HCT116 (cell line): ENCODE results near the gene CBX8. TPM values are rescaled to one million over a fixed set of nuclear protein-coding genes. Genes with fewer than 3 reads are reported as not detected.

Source experiments
- ATAC-seq: fragments of 200-7000 bp; cut with Tn5 transposase; 2 replicates; pipeline ENCODE4 v1.9.1; 2020; ENCODE audit warnings: mild to moderate bottlenecking, moderate library complexity
- BruUV-seq: library from RNA; stranded (reverse); fragments of 400-500 nt; replicated peaks from 2 replicates; lab custom pipeline; 2021; lab: Mats Ljungman, UMichigan
- CTCF ChIA-PET: fragments of 300-600 bp; sonication (Branson Sonifier 250); formaldehyde crosslinking; loops from one replicate; lab custom pipeline; 2021; ENCODE audit warnings: antibody characterized with exemption; lab: Charles Lee
- POLR2A ChIA-PET: fragments of 300-600, 350-600 bp; sonication (Branson Sonifier 250); formaldehyde crosslinking; loops from one replicate; lab custom pipeline; 2021; ENCODE audit warnings: antibody characterized with exemption; lab: Charles Lee
- RAD21 ChIA-PET, 2 experiments: fragments of 300-600 bp; sonication (Branson Sonifier 250); formaldehyde crosslinking; loops; one replicate each; lab custom pipeline; 2023; ENCODE audit warnings: low total read pairs in 2 of 2; ENCODE audit not compliant: uncharacterized antibody in 2 of 2, unreplicated experiment in 2 of 2, low non-redundant PET in 1 of 2; lab: Charles Lee
- DNase-seq: peaks from one replicate; pipeline ENCODE4 v3.0.0-alpha.2; 2010; ENCODE audit warnings: low read depth, low spot score
- H2AFZ ChIP-seq: fragments of 200-600 bp; shearing (Covaris generic), sonication (generic); 2 replicates; pipeline ENCODE4 v1.6.1; 2017; ENCODE audit warnings: low read depth, mixed run types, mixed read lengths, antibody characterized with exemption, low read length; ENCODE audit not compliant: poor library complexity, severe bottlenecking
- H3K27ac ChIP-seq: 2 replicates; pipeline ENCODE4 v1.5.1; 2012; ENCODE audit warnings: low read depth, low read length
- H3K27me3 ChIP-seq: fragments of 200-600 bp; sonication (generic); 2 replicates; pipeline ENCODE4 v1.6.1; 2016; ENCODE audit warnings: mixed run types, low read length, mixed read lengths; ENCODE audit not compliant: insufficient read depth
- H3K36me3 ChIP-seq, 2 experiments: fragments of 200-500 bp in 1 of 2; fragments of 200-600 bp in 1 of 2; sonication (Bioruptor generic) in 1 of 2; sonication (generic) in 1 of 2; 2 replicates each; pipeline versions ENCODE4 v1.5.1 to v1.6.1; 2014 to 2016; ENCODE audit warnings: low read length in 2 of 2, inconsistent platforms in 1 of 2, mixed read lengths in 1 of 2, mixed run types in 1 of 2; ENCODE audit not compliant: insufficient read depth in 2 of 2, control insufficient read depth in 1 of 2
- H3K4me1 ChIP-seq, 2 experiments: fragments of 200-600 bp in 1 of 2; sonication (generic) in 1 of 2; 2 replicates each; pipeline versions ENCODE4 v1.5.1 to v1.6.1; 2012 to 2017; ENCODE audit warnings: low read length in 2 of 2, inconsistent platforms in 1 of 2, mild to moderate bottlenecking in 1 of 2, mixed read lengths in 1 of 2, mixed run types in 1 of 2, moderate library complexity in 1 of 2; ENCODE audit not compliant: insufficient read depth in 2 of 2, control insufficient read depth in 1 of 2
- H3K4me2 ChIP-seq: fragments of 200-600 bp; sonication (generic); 2 replicates; pipeline ENCODE4 v1.6.1; 2017; ENCODE audit warnings: mixed run types, low read length, mixed read lengths
- H3K4me3 ChIP-seq, 2 experiments: fragments of 200-600 bp in 1 of 2; sonication (generic) in 1 of 2; replicated peaks in 1 of 2; 2 replicates each; pipeline ENCODE4 v1.5.1; 2011 to 2016; ENCODE audit warnings: low read length in 2 of 2, control low read depth in 1 of 2, low read depth in 1 of 2, mild to moderate bottlenecking in 1 of 2, mixed read lengths in 1 of 2, mixed run types in 1 of 2
- H3K79me2 ChIP-seq: fragments of 200-600 bp; sonication (generic); 2 replicates; pipeline ENCODE4 v1.6.1; 2017; ENCODE audit warnings: mild to moderate bottlenecking, mixed run types, low read length, moderate library complexity, mixed read lengths; ENCODE audit not compliant: insufficient read depth
- H3K9ac ChIP-seq: fragments of 200-600 bp; sonication (generic); 2 replicates; pipeline ENCODE4 v1.6.1; 2016; ENCODE audit warnings: low read length, mixed read lengths
- H3K9me2 ChIP-seq: fragments of 200-600 bp; sonication (generic), shearing (Covaris generic); 2 replicates; pipeline ENCODE4 v1.6.1; 2017; ENCODE audit warnings: mixed run types, mild to moderate bottlenecking, moderate library complexity; ENCODE audit not compliant: insufficient read depth
- H3K9me3 ChIP-seq, 2 experiments: fragments of 200-500 bp in 1 of 2; fragments of 200-600 bp in 1 of 2; sonication (Bioruptor generic) in 1 of 2; sonication (generic) in 1 of 2; 2 replicates each; pipeline ENCODE4 v1.6.1; 2014 to 2017; ENCODE audit warnings: low read length in 2 of 2, mixed read lengths in 2 of 2, inconsistent platforms in 1 of 2, low read depth in 1 of 2, mild to moderate bottlenecking in 1 of 2, mixed run types in 1 of 2, moderate library complexity in 1 of 2; ENCODE audit not compliant: control insufficient read depth in 1 of 2, insufficient read depth in 1 of 2
- H4K20me1 ChIP-seq: fragments of 200-600 bp; sonication (generic), shearing (Covaris generic); 2 replicates; pipeline ENCODE4 v1.6.1; 2017; ENCODE audit warnings: mixed run types, mild to moderate bottlenecking, moderate library complexity; ENCODE audit not compliant: insufficient read depth
- ATF3 ChIP-seq: IDR thresholded peaks from 2 replicates; pipeline ENCODE4 v1.6.1; 2012
- CEBPB ChIP-seq: IDR thresholded peaks from 2 replicates; pipeline ENCODE4 v1.6.1; 2012; ENCODE audit warnings: low read depth
- CTCF ChIP-seq, 3 experiments: fragments of 200-600 bp in 1 of 3; sonication (generic) in 1 of 3; IDR thresholded peaks in 2 of 3; conservative IDR thresholded peaks in 1 of 3; 2 replicates each; pipeline ENCODE4 v1.5.1; 2012 to 2017; ENCODE audit warnings: low read depth in 2 of 3, low read length in 2 of 3, antibody characterized with exemption in 1 of 3, borderline replicate concordance in 1 of 3, control low read depth in 1 of 3, mild to moderate bottlenecking in 1 of 3, mixed read lengths in 1 of 3, mixed run types in 1 of 3, moderate library complexity in 1 of 3; ENCODE audit not compliant: insufficient read depth in 1 of 3
- EGR1 ChIP-seq: IDR thresholded peaks from 2 replicates; pipeline ENCODE4 v1.6.1; 2012; ENCODE audit warnings: low read depth
- ELF1 ChIP-seq: IDR thresholded peaks from 2 replicates; pipeline ENCODE4 v1.6.1; 2012; ENCODE audit warnings: low read depth, borderline replicate concordance
- EZH2 ChIP-seq: fragments of 200-600 bp; sonication (generic); IDR thresholded peaks from 2 replicates; pipeline ENCODE4 v1.6.1; 2017; ENCODE audit warnings: antibody characterized with exemption, mixed run types
- EZH2phosphoT487 ChIP-seq: fragments of 200-600 bp; IDR thresholded peaks from 2 replicates; pipeline ENCODE4 v1.6.1; 2018; ENCODE audit warnings: antibody characterized with exemption, borderline replicate concordance
- JUND ChIP-seq: IDR thresholded peaks from 2 replicates; pipeline ENCODE4 v1.6.1; 2012
- MAX ChIP-seq: IDR thresholded peaks from 2 replicates; pipeline ENCODE4 v1.6.1; 2012
- POLR2A ChIP-seq: IDR thresholded peaks from 2 replicates; pipeline ENCODE4 v1.7.0; 2011; ENCODE audit warnings: borderline replicate concordance; ENCODE audit not compliant: insufficient read depth, insufficient read length; ENCODE audit errors: extremely low read depth
- POLR2AphosphoS5 ChIP-seq: IDR thresholded peaks from 2 replicates; pipeline ENCODE4 v1.6.1; 2011; ENCODE audit warnings: mild to moderate bottlenecking, low read depth, low read length, moderate library complexity
- REST ChIP-seq: IDR thresholded peaks from 2 replicates; pipeline ENCODE4 v1.6.1; 2012; ENCODE audit warnings: low read depth
- SIN3A ChIP-seq: IDR thresholded peaks from 2 replicates; pipeline ENCODE4 v1.6.1; 2012; ENCODE audit warnings: low read depth
- SP1 ChIP-seq: IDR thresholded peaks from 2 replicates; pipeline ENCODE4 v1.6.1; 2012; ENCODE audit warnings: low read depth
- SRF ChIP-seq: IDR thresholded peaks from 2 replicates; pipeline ENCODE4 v1.6.1; 2012; ENCODE audit warnings: low read depth
- YY1 ChIP-seq: IDR thresholded peaks from 2 replicates; pipeline ENCODE4 v1.6.1; 2011; ENCODE audit warnings: low read length, low read depth, moderate library complexity, mild to moderate bottlenecking; ENCODE audit not compliant: insufficient replicate concordance; ENCODE audit errors: extremely low read depth
- ZBTB33 ChIP-seq: IDR thresholded peaks from 2 replicates; pipeline ENCODE4 v1.6.1; 2011; ENCODE audit warnings: mild to moderate bottlenecking, low read length, moderate library complexity; ENCODE audit not compliant: insufficient replicate concordance; ENCODE audit errors: extremely low read depth
- ZFX ChIP-seq: fragments of 450-650 bp; IDR thresholded peaks from 2 replicates; pipeline ENCODE4 v1.6.1; 2017
- ZNF274 ChIP-seq: fragments of 200-500 bp; sonication (Bioruptor generic); IDR thresholded peaks from 2 replicates; pipeline ENCODE4 v1.6.1; 2014; ENCODE audit warnings: mild to moderate bottlenecking, low read depth, low read length, inconsistent platforms
- intact Hi-C: fragments of 100-400 bp; cut with micrococcal nuclease; formaldehyde crosslinking; loops from 2 replicates; pipeline ENCODE4 v1.10.0; 2022
- total RNA-seq: library from RNA; stranded (reverse); gene quantifications from one replicate; pipeline ENCODE4 v1.2.1, GENCODE V29; 2021; ENCODE audit not compliant: unreplicated experiment

Gene CBX8
- total RNA-seq, 1 experiment from 2014 or later: 29.0 TPM

- RAD21 ChIA-PET: no interaction called here
- intact Hi-C loops: no loop called here
- Histone ChIP-seq H3K4me2 (peak overlapping the region; percentile 55), H3K36me3 (peaks cover 9 to 18% of the 10 kb centered on the region in 2 experiments; a peak in 2 of 4 replicates), H3K27me3 (no peaks in the 10 kb centered on the region), H3K27ac (no peak overlapping the region), H3K9me3 (no peaks in the 10 kb centered on the region), H2AFZ (no peak overlapping the region), H3K4me3 (0 out of 4 replicates have a peak overlapping the region, but pooled peaks of 1 of the 2 experiments have one; percentile 8), H3K9me2 (no peaks in the 10 kb centered on the region), H3K79me2 (peaks cover 46% of the 10 kb centered on the region), H4K20me1 (peaks cover 2% of the 10 kb centered on the region; the same call in 1 of the 2 replicates), H3K4me1 (peaks cover 58 to 73% of the 10 kb centered on the region in 2 experiments), H3K9ac (0 out of 2 replicates have a peak overlapping the region, but pooled peaks have one; percentile 18)
- no peak for DNase-seq
- TF ChIP-seq EGR1 (no peak), MAX (no peak), CTCF (IDR thresholded peaks at IDR 0.05 in 2 of 3, conservative IDR thresholded peaks at IDR 0.05 in 1 of 3; ENCODE audit: borderline replicate concordance in 1 of 3, insufficient read depth in 1 of 3, low read depth in 2 of 3, low read length in 2 of 3) (no peak), SIN3A (no peak), ZFX (no peak), ZNF274 (no peak), ELF1 (no peak), ATF3 (no peak), REST (no peak), EZH2phosphoT487 (no peak), SP1 (no peak), ZBTB33 (no peak), POLR2AphosphoS5 (no peak), JUND (no peak), POLR2A (no peak), YY1 (no peak), CEBPB (no peak), EZH2 (no peak), SRF (no peak)
- BruUV-seq: no TSS peak
- no peak for ATAC-seq
- POLR2A ChIA-PET: no interaction called here
- CTCF ChIA-PET: no interaction called here
Observed at GRCh38 chr17:79833110-79833450, 36.2 kb upstream of the CBX8 start.
